Measurements from ENCODE around the gene ORM2.

Gene ORM2

GRCh38 chr9:114342755-114343440 is 13.2 kb downstream of the ORM2 start:
- TF ChIP-seq POLR2A (IDR thresholded peaks at IDR 0.05; ENCODE audit: low read depth, low read length): no peak
- no peak for TF ChIP-seq SPI1 (IDR thresholded peaks at IDR 0.05; ENCODE audit: low read depth, low read length)
- TF ChIP-seq PAX5 (IDR thresholded peaks at IDR 0.05; ENCODE audit: insufficient read depth, low read length, severe bottlenecking): no peak
- no peak for TF ChIP-seq POLR2AphosphoS5 (IDR thresholded peaks at IDR 0.05; ENCODE audit: low read depth, low read length)
- no peak for TF ChIP-seq TAF1 (IDR thresholded peaks at IDR 0.05; ENCODE audit: low read depth, low read length)
- no peak for TF ChIP-seq POU2F2 (IDR thresholded peaks at IDR 0.05; ENCODE audit: low read depth, low read length)
- no peak for FAIRE-seq

DNA sequence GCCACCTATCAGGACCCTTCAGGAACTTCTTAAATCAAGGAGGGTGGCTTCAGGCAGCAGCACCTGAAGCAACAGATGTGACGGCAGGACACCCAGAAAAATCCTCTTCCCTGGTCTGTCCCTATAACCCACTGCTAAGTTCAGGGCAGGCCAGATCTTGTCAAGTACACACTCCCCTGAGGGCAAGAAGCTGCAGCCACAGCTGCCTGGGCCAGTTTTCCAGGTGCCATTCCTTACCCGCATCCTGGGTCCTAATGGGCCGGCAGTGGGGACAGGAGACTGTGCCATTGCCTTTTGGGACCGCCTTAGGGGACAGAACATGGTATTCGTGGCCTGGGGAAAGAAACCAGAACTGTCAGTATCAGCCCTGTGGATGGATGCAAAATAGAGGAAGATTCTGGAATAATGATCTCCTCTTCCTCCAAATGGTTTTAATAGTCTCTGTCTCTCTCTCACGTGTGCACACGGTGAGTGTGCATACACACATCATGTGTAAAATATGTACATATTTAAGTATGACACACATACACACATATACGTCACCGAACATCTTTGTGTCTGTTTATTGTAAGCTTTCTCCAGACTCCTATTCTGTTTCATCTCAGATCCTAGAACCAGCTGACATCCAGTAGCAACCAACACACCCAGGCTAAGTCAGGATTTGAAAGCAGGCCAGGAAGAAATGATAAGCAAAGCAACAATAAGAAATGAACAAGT is 14.0 kb downstream of the ORM2 start:
- peak; percentile 28 for FAIRE-seq

More at GRCh38 chr9:114342755-114343440, 13.2 kb downstream of the ORM2 start:
- no peak for DNase-seq (ENCODE audit: insufficient read length, low spot score)

DNA sequence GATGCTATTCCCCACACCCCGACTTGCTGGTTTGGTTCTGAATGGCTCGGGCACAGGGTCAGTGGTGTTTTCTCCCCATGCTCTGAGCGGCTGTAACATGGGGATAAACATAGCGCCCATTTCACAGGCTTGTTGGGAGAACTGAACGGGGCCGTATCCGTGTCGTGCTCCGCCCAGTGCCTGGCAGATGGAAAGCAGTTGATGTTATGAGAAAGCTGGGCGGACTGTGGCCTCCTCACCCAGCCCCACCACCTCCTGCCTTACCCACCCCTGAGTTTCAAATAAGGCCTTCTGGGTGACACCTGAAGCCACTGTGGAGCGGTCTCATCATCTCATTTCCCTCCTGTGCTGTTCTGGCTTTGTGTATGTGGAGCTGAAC is 14.5 kb downstream of the ORM2 start:
- DNase-seq (ENCODE audit: insufficient read length, low spot score) (no peak), FAIRE-seq (no peak)
- TF ChIP-seq PAX5 (IDR thresholded peaks at IDR 0.05; ENCODE audit: insufficient read depth, low read length, severe bottlenecking) (no peak), SPI1 (IDR thresholded peaks at IDR 0.05; ENCODE audit: low read depth, low read length) (no peak), POU2F2 (IDR thresholded peaks at IDR 0.05; ENCODE audit: low read depth, low read length) (no peak), POLR2AphosphoS5 (IDR thresholded peaks at IDR 0.05; ENCODE audit: low read depth, low read length) (no peak), POLR2A (IDR thresholded peaks at IDR 0.05; ENCODE audit: low read depth, low read length) (no peak), TAF1 (IDR thresholded peaks at IDR 0.05; ENCODE audit: low read depth, low read length) (no peak)

More for the DNA sequence above, 14.0 kb downstream of the ORM2 start:
- no peak for TF ChIP-seq POU2F2 (IDR thresholded peaks at IDR 0.05; ENCODE audit: low read depth, low read length)
- no peak for TF ChIP-seq TAF1 (IDR thresholded peaks at IDR 0.05; ENCODE audit: low read depth, low read length)
- TF ChIP-seq POLR2A (IDR thresholded peaks at IDR 0.05; ENCODE audit: low read depth, low read length): no peak
- TF ChIP-seq PAX5 (IDR thresholded peaks at IDR 0.05; ENCODE audit: insufficient read depth, low read length, severe bottlenecking): no peak
- TF ChIP-seq POLR2AphosphoS5 (IDR thresholded peaks at IDR 0.05; ENCODE audit: low read depth, low read length): no peak
- no peak for TF ChIP-seq SPI1 (IDR thresholded peaks at IDR 0.05; ENCODE audit: low read depth, low read length)
- no peak for DNase-seq (ENCODE audit: insufficient read length, low spot score)

DNA sequence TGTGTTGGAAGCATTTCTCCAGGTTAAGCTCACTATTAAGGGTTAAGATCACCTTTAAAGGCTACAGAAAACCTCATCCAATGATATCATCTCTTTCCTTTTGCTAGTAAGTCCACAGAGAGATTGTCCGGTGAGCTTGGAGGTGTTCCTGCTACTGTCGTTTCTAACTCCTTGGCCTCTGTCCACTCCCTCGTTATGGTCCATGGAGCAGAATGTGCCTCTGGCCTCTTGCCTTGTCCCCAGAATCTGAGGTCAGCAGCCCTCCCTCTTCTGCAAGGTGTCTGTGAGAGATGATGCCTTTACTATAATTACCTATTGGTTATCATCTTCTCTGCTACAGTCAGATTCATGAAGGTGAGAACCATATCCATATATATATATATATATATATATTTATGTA is 15.0 kb downstream of the ORM2 start:
- TF ChIP-seq PAX5 (IDR thresholded peaks at IDR 0.05; ENCODE audit: insufficient read depth, low read length, severe bottlenecking) (no peak), POLR2AphosphoS5 (IDR thresholded peaks at IDR 0.05; ENCODE audit: low read depth, low read length) (no peak), TAF1 (IDR thresholded peaks at IDR 0.05; ENCODE audit: low read depth, low read length) (no peak), POLR2A (IDR thresholded peaks at IDR 0.05; ENCODE audit: low read depth, low read length) (no peak), POU2F2 (IDR thresholded peaks at IDR 0.05; ENCODE audit: low read depth, low read length) (no peak), SPI1 (IDR thresholded peaks at IDR 0.05; ENCODE audit: low read depth, low read length) (no peak)
- FAIRE-seq: no peak
- no peak for DNase-seq (ENCODE audit: insufficient read length, low spot score)

DNA sequence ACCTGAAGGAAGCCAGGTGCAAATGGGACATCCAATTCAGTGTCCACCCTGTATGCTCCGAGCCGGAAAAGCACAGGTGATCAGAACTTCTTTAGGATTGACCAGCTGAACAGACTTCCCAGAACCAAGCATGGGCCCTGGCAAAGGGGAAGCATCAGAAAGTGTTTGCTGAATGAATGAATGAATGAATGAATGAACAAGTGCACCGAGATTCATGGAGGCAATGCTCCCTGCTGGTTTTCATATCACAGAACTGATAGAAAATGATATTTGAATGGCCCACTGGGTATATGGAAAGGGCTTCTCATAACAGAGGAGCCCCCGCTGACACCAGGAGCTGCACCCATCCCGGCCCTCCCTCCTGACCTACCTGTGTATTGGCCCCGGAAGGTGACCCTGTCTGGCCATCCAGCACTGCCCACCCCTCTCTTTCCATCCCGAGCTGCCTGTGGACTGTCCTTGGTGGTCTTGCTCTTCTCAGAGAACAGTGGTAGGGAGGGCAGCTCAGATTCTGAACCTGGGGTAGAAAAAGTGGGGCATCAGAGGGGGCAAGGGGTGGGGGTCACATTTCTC is 15.9 kb downstream of the ORM2 start:
- DNase-seq (ENCODE audit: insufficient read length, low spot score) (no peak), FAIRE-seq (no peak)
- TF ChIP-seq POLR2AphosphoS5 (IDR thresholded peaks at IDR 0.05; ENCODE audit: low read depth, low read length): no peak
- TF ChIP-seq TAF1 (IDR thresholded peaks at IDR 0.05; ENCODE audit: low read depth, low read length): no peak
- TF ChIP-seq POU2F2 (IDR thresholded peaks at IDR 0.05; ENCODE audit: low read depth, low read length): no peak
- no peak for TF ChIP-seq SPI1 (IDR thresholded peaks at IDR 0.05; ENCODE audit: low read depth, low read length)
- no peak for TF ChIP-seq PAX5 (IDR thresholded peaks at IDR 0.05; ENCODE audit: insufficient read depth, low read length, severe bottlenecking)
- TF ChIP-seq POLR2A (IDR thresholded peaks at IDR 0.05; ENCODE audit: low read depth, low read length): no peak

DNA sequence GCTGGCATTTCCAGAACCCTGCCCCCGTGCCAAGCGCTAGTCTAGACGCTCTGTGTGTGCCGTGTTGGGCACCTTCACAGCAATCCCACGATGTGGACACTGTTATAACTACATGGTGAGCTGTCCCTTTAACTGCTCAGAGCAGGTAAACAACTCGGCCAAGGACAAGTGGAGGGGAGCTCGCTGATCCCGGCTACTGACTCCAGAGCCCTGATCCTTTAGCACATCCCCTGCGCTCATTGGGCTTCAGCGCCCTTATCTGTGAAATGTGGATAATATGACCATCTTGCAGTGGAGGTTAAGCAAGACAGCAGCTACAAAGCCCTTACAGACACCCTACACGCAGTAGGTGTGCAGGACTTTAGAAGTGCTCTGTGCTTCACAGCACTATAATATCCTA is 16.5 kb downstream of the ORM2 start:
- FAIRE-seq (no peak), DNase-seq (ENCODE audit: insufficient read length, low spot score) (no peak)
- TF ChIP-seq SPI1 (IDR thresholded peaks at IDR 0.05; ENCODE audit: low read depth, low read length): no peak
- TF ChIP-seq POLR2AphosphoS5 (IDR thresholded peaks at IDR 0.05; ENCODE audit: low read depth, low read length): no peak
- no peak for TF ChIP-seq TAF1 (IDR thresholded peaks at IDR 0.05; ENCODE audit: low read depth, low read length)
- TF ChIP-seq POLR2A (IDR thresholded peaks at IDR 0.05; ENCODE audit: low read depth, low read length): no peak
- no peak for TF ChIP-seq PAX5 (IDR thresholded peaks at IDR 0.05; ENCODE audit: insufficient read depth, low read length, severe bottlenecking)
- no peak for TF ChIP-seq POU2F2 (IDR thresholded peaks at IDR 0.05; ENCODE audit: low read depth, low read length)

DNA sequence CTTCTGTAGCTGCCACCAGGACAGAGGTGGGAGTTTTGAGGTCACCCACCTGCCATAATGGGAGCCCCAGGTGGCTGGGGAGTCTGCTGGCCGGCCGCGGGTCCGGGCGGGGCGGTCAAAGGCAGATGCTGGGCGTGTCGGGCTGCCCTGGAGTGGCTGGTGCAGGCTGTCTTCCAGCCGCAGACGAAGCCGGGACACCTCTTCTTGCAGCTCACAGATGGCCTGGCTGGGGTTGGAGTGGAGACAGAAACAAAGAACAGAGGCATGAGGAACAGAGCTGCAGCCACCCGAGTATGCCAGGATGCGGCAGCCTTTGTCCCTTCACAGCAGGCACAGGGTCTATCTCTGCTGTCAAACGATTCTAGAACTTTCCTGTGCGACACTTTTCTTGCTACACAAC is 18.0 kb downstream of the ORM2 start:
- FAIRE-seq (no peak), DNase-seq (ENCODE audit: insufficient read length, low spot score) (no peak)
- TF ChIP-seq SPI1 (IDR thresholded peaks at IDR 0.05; ENCODE audit: low read depth, low read length): no peak
- no peak for TF ChIP-seq POU2F2 (IDR thresholded peaks at IDR 0.05; ENCODE audit: low read depth, low read length)
- TF ChIP-seq POLR2AphosphoS5 (IDR thresholded peaks at IDR 0.05; ENCODE audit: low read depth, low read length): no peak
- TF ChIP-seq POLR2A (IDR thresholded peaks at IDR 0.05; ENCODE audit: low read depth, low read length): no peak; the same call in 1 of the 2 replicates
- TF ChIP-seq TAF1 (IDR thresholded peaks at IDR 0.05; ENCODE audit: low read depth, low read length): no peak
- TF ChIP-seq PAX5 (IDR thresholded peaks at IDR 0.05; ENCODE audit: insufficient read depth, low read length, severe bottlenecking): no peak

- TF ChIP-seq TAF1 (IDR thresholded peaks at IDR 0.05; ENCODE audit: low read depth, low read length) (no peak), POLR2A (IDR thresholded peaks at IDR 0.05; ENCODE audit: low read depth, low read length) (no peak), SPI1 (IDR thresholded peaks at IDR 0.05; ENCODE audit: low read depth, low read length) (no peak), POLR2AphosphoS5 (IDR thresholded peaks at IDR 0.05; ENCODE audit: low read depth, low read length) (no peak), POU2F2 (IDR thresholded peaks at IDR 0.05; ENCODE audit: low read depth, low read length) (no peak; the same call in 1 of the 2 replicates), PAX5 (IDR thresholded peaks at IDR 0.05; ENCODE audit: insufficient read depth, low read length, severe bottlenecking) (no peak)
- FAIRE-seq (peak; percentile 26), DNase-seq (ENCODE audit: insufficient read length, low spot score) (no peak)
Observed at GRCh38 chr9:114348261-114348905, 18.7 kb downstream of the ORM2 start.

Data from GM12891 (cell line).